HepG2 (cell line): ENCODE results near the gene BFSP1. TPM values are rescaled to one million over a fixed set of nuclear protein-coding genes. Genes with fewer than 3 reads are reported as not detected.

Source experiments
- CBFB ChIP-seq: sonication (generic); formaldehyde crosslinking; IDR thresholded peaks from 2 replicates; pipeline ENCODE4 v1.4.0; 2020; ENCODE audit warnings: missing genetic modification reagents
- DRAP1 ChIP-seq: IDR thresholded peaks from 2 replicates; pipeline ENCODE4 v1.6.1; 2016; ENCODE audit warnings: missing genetic modification reagents, missing compliant biosample characterization
- FOXA3 ChIP-seq: IDR thresholded peaks from 2 replicates; pipeline ENCODE4 v1.6.1; 2016; ENCODE audit warnings: missing genetic modification reagents, missing compliant biosample characterization
- GABPB1 ChIP-seq: IDR thresholded peaks from 2 replicates; pipeline ENCODE4 v1.6.1; 2016; ENCODE audit warnings: mild to moderate bottlenecking, missing genetic modification reagents, moderate library complexity, missing compliant biosample characterization
- GATA4 ChIP-seq: sonication (generic); IDR thresholded peaks from 2 replicates; pipeline ENCODE4 v1.6.1; 2016; ENCODE audit warnings: antibody characterized with exemption, low read depth, borderline replicate concordance
- HDAC6 ChIP-seq: fragments of 200-600 bp; sonication (generic); IDR thresholded peaks from 2 replicates; pipeline ENCODE4 v1.7.0; 2017; ENCODE audit warnings: mild to moderate bottlenecking, antibody characterized with exemption, low read length, low read depth
- HNF4G ChIP-seq, 2 experiments: sonication (generic) in 1 of 2; formaldehyde crosslinking in 1 of 2; IDR thresholded peaks; 2 replicates each; pipeline versions ENCODE4 v1.4.0 to v1.6.1; 2011 to 2020; ENCODE audit warnings: borderline replicate concordance in 2 of 2, low read depth in 2 of 2, mild to moderate bottlenecking in 2 of 2, low read length in 1 of 2, missing genetic modification reagents in 1 of 2, moderate library complexity in 1 of 2
- KAT8 ChIP-seq: IDR thresholded peaks from 2 replicates; pipeline ENCODE4 v1.6.1; 2016; ENCODE audit warnings: missing genetic modification reagents, missing compliant biosample characterization
- MTF2 ChIP-seq: sonication (generic); formaldehyde crosslinking; IDR thresholded peaks from 2 replicates; pipeline ENCODE4 v1.5.0; 2020; ENCODE audit warnings: missing genetic modification reagents, borderline replicate concordance
- NCOA2 ChIP-seq: sonication (generic); formaldehyde crosslinking; IDR thresholded peaks from 2 replicates; pipeline ENCODE4 v1.8.0; 2022; ENCODE audit warnings: inconsistent platforms
- SMC3 ChIP-seq: IDR thresholded peaks from 2 replicates; pipeline ENCODE4 v1.6.1; 2011; ENCODE audit warnings: low read length, improper control_type of control experiment
- SP140L ChIP-seq: sonication (generic); formaldehyde crosslinking; IDR thresholded peaks from 2 replicates; pipeline ENCODE4 v1.4.0; 2020; ENCODE audit warnings: missing genetic modification reagents, borderline replicate concordance
- TARDBP ChIP-seq: sonication (generic); formaldehyde crosslinking; IDR thresholded peaks from 2 replicates; pipeline ENCODE4 v1.8.0; 2022; ENCODE audit warnings: mild to moderate bottlenecking, missing genetic modification reagents
- TSC22D2 ChIP-seq: sonication (generic); formaldehyde crosslinking; IDR thresholded peaks from 2 replicates; pipeline ENCODE4 v1.5.1; 2020; ENCODE audit warnings: missing genetic modification reagents, mild to moderate bottlenecking, borderline replicate concordance
- XRCC5 ChIP-seq: fragments of 200-400 bp; formaldehyde crosslinking; optimal IDR thresholded peaks from 2 replicates; pipeline ENCODE3; 2017; ENCODE audit warnings: mild to moderate bottlenecking, low read length
- YY1 ChIP-seq: IDR thresholded peaks from 2 replicates; pipeline ENCODE4 v1.6.1; 2011; ENCODE audit warnings: low read length, low read depth, moderate library complexity, mild to moderate bottlenecking; ENCODE audit not compliant: insufficient read depth, insufficient replicate concordance
- ZNF350 ChIP-seq: sonication (generic); formaldehyde crosslinking; IDR thresholded peaks from 2 replicates; pipeline ENCODE4 v1.4.0; 2020; ENCODE audit warnings: mild to moderate bottlenecking, low read depth, missing genetic modification reagents, borderline replicate concordance
- ZNF512 ChIP-seq: sonication (generic); formaldehyde crosslinking; IDR thresholded peaks from 2 replicates; pipeline ENCODE4 v1.4.0; 2020; ENCODE audit warnings: mild to moderate bottlenecking, missing genetic modification reagents
- ZNF567 ChIP-seq: sonication (generic); formaldehyde crosslinking; IDR thresholded peaks from 2 replicates; pipeline ENCODE4 v1.8.1; 2023; ENCODE audit warnings: mild to moderate bottlenecking, missing genetic modification reagents, borderline replicate concordance
- ZNF572 ChIP-seq: sonication (generic); formaldehyde crosslinking; IDR thresholded peaks from 2 replicates; pipeline ENCODE4 v1.5.1; 2020; ENCODE audit warnings: mild to moderate bottlenecking, missing genetic modification reagents
- ZNF670 ChIP-seq: sonication (generic); formaldehyde crosslinking; IDR thresholded peaks from 2 replicates; pipeline ENCODE4 v1.8.0; 2022; ENCODE audit warnings: mild to moderate bottlenecking, missing genetic modification reagents, borderline replicate concordance
- polyA plus RNA-seq, 8 experiments: library from polyadenylated mRNA; depleted of rRNA in 3 of 8; stranded (reverse) in 7 of 8; unstranded in 1 of 8; fragments of >200 nt; fragmentation: Illumina TruSeq in 4 of 8; extraction: Trizol in 4 of 8; gene quantifications; 2 replicates each; pipeline versions ENCODE4 v1.2.1 to v1.2.3, GENCODE V29; 2011 to 2016; ENCODE audit warnings: low read depth in 4 of 8, missing spikeins in 1 of 8, mixed read lengths in 1 of 8; ENCODE audit not compliant: insufficient read depth in 1 of 8
- total RNA-seq, 5 experiments: library from RNA; depleted of rRNA; stranded (reverse); fragments of >200 nt; fragmentation: Illumina TruSeq; extraction: Trizol; gene quantifications; 2 replicates each; pipeline ENCODE4 v1.2.3, GENCODE V29; 2016; ENCODE audit warnings: low read depth in 1 of 5
- TF ChIP-seq, protein P1 (sequence below): sonication (generic); formaldehyde crosslinking; IDR thresholded peaks from 2 replicates; pipeline ENCODE4 v1.4.0; 2020; ENCODE audit warnings: missing genetic modification reagents, borderline replicate concordance
- TF ChIP-seq, protein P2 (sequence below): sonication (generic); formaldehyde crosslinking; conservative IDR thresholded peaks from 2 replicates; pipeline ENCODE4 v1.4.0; 2020; ENCODE audit warnings: missing genetic modification reagents

The BFSP1 gene
- total and polyA plus RNA-seq, 2 of the 13 experiments (the other 11 are each of a cell fraction or from before 2014, with no cell fraction given) = 0.22 to 0.26 TPM

GRCh38 chr20:17536944-17537444, 5.8 kb upstream of the BFSP1 start (continued):
- TF ChIP-seq ZNF512 (no peak), HDAC6 (no peak), ZNF572 (CRISPR knock-in tag) (peak; percentile 66; the same call in 1 of the 2 replicates), YY1 (peak; percentile 38), FOXA3 (CRISPR knock-in tag) (peak; percentile 51; the same call in 1 of the 2 replicates), GATA4 (no peak), XRCC5 (peak; percentile 96), SMC3 (peak; percentile 100), CBFB (peak; percentile 58; the same call in 1 of the 2 replicates), TSC22D2 (peak; percentile 65; the same call in 1 of the 2 replicates), GABPB1 (CRISPR knock-in tag) (peak; percentile 32; the same call in 1 of the 2 replicates), ZNF567 (CRISPR knock-in tag) (peak; percentile 84), TARDBP (CRISPR knock-in tag) (peak; percentile 80), DRAP1 (peak; percentile 46; the same call in 1 of the 2 replicates), SP140L (CRISPR knock-in tag) (peak; percentile 69; the same call in 1 of the 2 replicates), ZNF350 (peak; percentile 65; the same call in 1 of the 2 replicates), NCOA2 (CRISPR knock-in tag) (0 out of 2 replicates have a peak, but pooled peaks have one; percentile 27), ZNF670 (CRISPR knock-in tag) (0 out of 2 replicates have a peak, but pooled peaks have one; percentile 61), KAT8 (CRISPR knock-in tag) (peak; percentile 51), HNF4G (IDR thresholded peaks at IDR 0.05; ENCODE audit: borderline replicate concordance, low read depth, low read length) (no peak), HNF4G (CRISPR knock-in tag; IDR thresholded peaks at IDR 0.05; ENCODE audit: borderline replicate concordance, low read depth) (peak; percentile 45; the same call in 1 of the 2 replicates), MTF2 (CRISPR knock-in tag) (no peak)
- TF ChIP-seq, protein P1, sequence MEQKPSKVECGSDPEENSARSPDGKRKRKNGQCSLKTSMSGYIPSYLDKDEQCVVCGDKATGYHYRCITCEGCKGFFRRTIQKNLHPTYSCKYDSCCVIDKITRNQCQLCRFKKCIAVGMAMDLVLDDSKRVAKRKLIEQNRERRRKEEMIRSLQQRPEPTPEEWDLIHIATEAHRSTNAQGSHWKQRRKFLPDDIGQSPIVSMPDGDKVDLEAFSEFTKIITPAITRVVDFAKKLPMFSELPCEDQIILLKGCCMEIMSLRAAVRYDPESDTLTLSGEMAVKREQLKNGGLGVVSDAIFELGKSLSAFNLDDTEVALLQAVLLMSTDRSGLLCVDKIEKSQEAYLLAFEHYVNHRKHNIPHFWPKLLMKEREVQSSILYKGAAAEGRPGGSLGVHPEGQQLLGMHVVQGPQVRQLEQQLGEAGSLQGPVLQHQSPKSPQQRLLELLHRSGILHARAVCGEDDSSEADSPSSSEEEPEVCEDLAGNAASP (CRISPR knock-in tag) = peak; percentile 86
- TF ChIP-seq, protein P2, sequence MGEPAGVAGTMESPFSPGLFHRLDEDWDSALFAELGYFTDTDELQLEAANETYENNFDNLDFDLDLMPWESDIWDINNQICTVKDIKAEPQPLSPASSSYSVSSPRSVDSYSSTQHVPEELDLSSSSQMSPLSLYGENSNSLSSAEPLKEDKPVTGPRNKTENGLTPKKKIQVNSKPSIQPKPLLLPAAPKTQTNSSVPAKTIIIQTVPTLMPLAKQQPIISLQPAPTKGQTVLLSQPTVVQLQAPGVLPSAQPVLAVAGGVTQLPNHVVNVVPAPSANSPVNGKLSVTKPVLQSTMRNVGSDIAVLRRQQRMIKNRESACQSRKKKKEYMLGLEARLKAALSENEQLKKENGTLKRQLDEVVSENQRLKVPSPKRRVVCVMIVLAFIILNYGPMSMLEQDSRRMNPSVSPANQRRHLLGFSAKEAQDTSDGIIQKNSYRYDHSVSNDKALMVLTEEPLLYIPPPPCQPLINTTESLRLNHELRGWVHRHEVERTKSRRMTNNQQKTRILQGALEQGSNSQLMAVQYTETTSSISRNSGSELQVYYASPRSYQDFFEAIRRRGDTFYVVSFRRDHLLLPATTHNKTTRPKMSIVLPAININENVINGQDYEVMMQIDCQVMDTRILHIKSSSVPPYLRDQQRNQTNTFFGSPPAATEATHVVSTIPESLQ = peak; percentile 79; the same call in 1 of the 2 replicates
